IMR-90 (cell line): Measurements from ENCODE around the gene PGBD5. TPM values are rescaled to one million over a fixed set of nuclear protein-coding genes. Genes with fewer than 3 reads are reported as not detected.
"Not testable (repeated sequence)": the region's sequence is repeated elsewhere in the genome, so short reads cannot be mapped to it uniquely, and the experiment has no call there.

ENCODE experiments used
- ATAC-seq: fragments of 200-7000 bp; cut with Tn5 transposase; 2 replicates; pipeline ENCODE4 v1.9.1; 2020; ENCODE audit warnings: low read depth, mild to moderate bottlenecking, moderate library complexity
- BruUV-seq: library from RNA; stranded (reverse); fragments of 400-500 nt; replicated peaks from 2 replicates; lab custom pipeline; 2021; lab: Mats Ljungman, UMichigan
- CTCF ChIA-PET: fragments of 300-600 bp; formaldehyde crosslinking; extraction: SDS; loops from one replicate; lab custom pipeline; 2021; ENCODE audit warnings: antibody characterized with exemption; lab: Yijun Ruan, JAX
- POLR2A ChIA-PET: fragments of 300-600 bp; sonication (Branson Sonifier 250); formaldehyde crosslinking; loops from one replicate; lab custom pipeline; 2022; ENCODE audit warnings: antibody characterized with exemption; ENCODE audit not compliant: unreplicated experiment; lab: Charles Lee
- DNase-seq: peaks from one replicate; pipeline ENCODE4 v3.0.0; 2013
- H2AFZ ChIP-seq: replicated peaks from 2 replicates; pipeline ENCODE3; 2013; ENCODE audit warnings: low read length, mild to moderate bottlenecking; ENCODE audit not compliant: poor library complexity
- H2AK5ac ChIP-seq: 2 replicates; pipeline ENCODE4 v1.6.1; 2013; ENCODE audit warnings: low read depth, low read length, inconsistent platforms
- H2AK9ac ChIP-seq: replicated peaks from 2 replicates; pipeline ENCODE3; 2013; ENCODE audit warnings: mild to moderate bottlenecking, low read depth, low read length, moderate library complexity; ENCODE audit not compliant: poor library complexity
- H2BK120ac ChIP-seq: 2 replicates; pipeline ENCODE4 v1.6.1; 2013; ENCODE audit warnings: low read depth, low read length, inconsistent platforms
- H2BK15ac ChIP-seq: 3 replicates; pipeline ENCODE4 v1.6.1; 2013; ENCODE audit warnings: low read depth, low read length, inconsistent platforms
- H2BK20ac ChIP-seq: 2 replicates; pipeline ENCODE4 v1.6.1; 2013; ENCODE audit warnings: low read depth, mild to moderate bottlenecking, inconsistent platforms, low read length, moderate library complexity
- H2BK5ac ChIP-seq: 2 replicates; pipeline ENCODE4 v1.6.1; 2013; ENCODE audit warnings: mild to moderate bottlenecking, low read depth, low read length, inconsistent platforms; ENCODE audit not compliant: poor library complexity, severe bottlenecking
- H3K14ac ChIP-seq: replicated peaks from 2 replicates; pipeline ENCODE4 v1.6.1; 2013; ENCODE audit warnings: low read depth, low read length, inconsistent platforms
- H3K18ac ChIP-seq: 2 replicates; pipeline ENCODE4 v1.6.1; 2013; ENCODE audit warnings: low read depth, low read length, control low read depth
- H3K23ac ChIP-seq: 2 replicates; pipeline ENCODE4 v1.6.1; 2013; ENCODE audit warnings: low read depth, low read length, inconsistent platforms
- H3K27ac ChIP-seq: 2 replicates; pipeline ENCODE4 v1.5.1; 2013; ENCODE audit warnings: mild to moderate bottlenecking, control low read depth, low read length; ENCODE audit not compliant: insufficient read depth
- H3K27me3 ChIP-seq: 2 replicates; pipeline ENCODE4 v1.6.1; 2013; ENCODE audit warnings: low read length; ENCODE audit not compliant: control insufficient read depth, insufficient read depth
- H3K36me3 ChIP-seq: 2 replicates; pipeline ENCODE4 v1.6.1; 2013; ENCODE audit warnings: low read length, mixed read lengths; ENCODE audit not compliant: control insufficient read depth, insufficient read depth
- H3K4ac ChIP-seq: 2 replicates; pipeline ENCODE4 v1.6.1; 2013; ENCODE audit warnings: low read depth, low read length, inconsistent platforms
- H3K4me1 ChIP-seq: 2 replicates; pipeline ENCODE4 v1.6.1; 2013; ENCODE audit warnings: low read length, mixed read lengths; ENCODE audit not compliant: control insufficient read depth, insufficient read depth
- H3K4me2 ChIP-seq: 2 replicates; pipeline ENCODE4 v1.6.1; 2013; ENCODE audit warnings: low read depth, mild to moderate bottlenecking, control low read depth, low read length, moderate library complexity
- H3K4me3 ChIP-seq: 2 replicates; pipeline ENCODE4 v1.5.1; 2013; ENCODE audit warnings: low read depth, mild to moderate bottlenecking, control low read depth, low read length, moderate library complexity; ENCODE audit not compliant: insufficient read depth
- H3K56ac ChIP-seq: 2 replicates; pipeline ENCODE4 v1.6.1; 2013; ENCODE audit warnings: low read length, inconsistent platforms; ENCODE audit not compliant: insufficient read depth; ENCODE audit errors: extremely low read depth
- H3K79me1 ChIP-seq, 2 experiments: 2 replicates each; pipeline ENCODE4 v1.6.1; 2013; ENCODE audit warnings: low read length in 2 of 2, inconsistent platforms in 1 of 2, low read depth in 1 of 2
- H3K9ac ChIP-seq: 2 replicates; pipeline ENCODE4 v1.6.1; 2013; ENCODE audit warnings: low read depth, low read length, control low read depth
- H3K9me1 ChIP-seq: 2 replicates; pipeline ENCODE4 v1.6.1; 2013; ENCODE audit warnings: low read length, inconsistent platforms; ENCODE audit not compliant: insufficient read depth
- H3K9me3 ChIP-seq: 2 replicates; pipeline ENCODE4 v1.6.1; 2013; ENCODE audit warnings: low read length; ENCODE audit not compliant: control insufficient read depth, insufficient read depth
- H4K20me1 ChIP-seq: 2 replicates; pipeline ENCODE4 v1.6.1; 2013; ENCODE audit warnings: low read length, inconsistent platforms; ENCODE audit not compliant: insufficient read depth
- H4K5ac ChIP-seq: 2 replicates; pipeline ENCODE4 v1.6.1; 2013; ENCODE audit warnings: mild to moderate bottlenecking, low read depth, low read length, control low read depth
- H4K8ac ChIP-seq, 2 experiments: 2 replicates each; pipeline ENCODE4 v1.6.1; 2013; ENCODE audit warnings: low read depth in 2 of 2, low read length in 2 of 2, control low read depth in 1 of 2, inconsistent platforms in 1 of 2
- H4K91ac ChIP-seq: 2 replicates; pipeline ENCODE4 v1.6.1; 2013; ENCODE audit warnings: low read depth, low read length, inconsistent platforms; ENCODE audit not compliant: insufficient read depth
- WGBS, 2 experiments: methylation state at CpG; one replicate each; pipeline versions ENCODE4 v1.1.5 to v1.1.7; 2013; ENCODE audit warnings: missing lambda C conversion rate in 2 of 2; ENCODE audit not compliant: insufficient read length in 1 of 2; ENCODE audit errors: extremely low coverage in 2 of 2; 5-methylcytosine and 5-hydroxymethylcytosine counted together
- dilution Hi-C: fragments of 300-500 bp; cut with HindIII; formaldehyde crosslinking; loops from one replicate; pipeline ENCODE4 v1.14.3; 2018; ENCODE audit warnings: low sequenced_read_pairs; ENCODE audit not compliant: unreplicated experiment
- in situ Hi-C: fragments of 300-500 bp; cut with MboI; formaldehyde crosslinking; loops from 3 replicates; pipeline ENCODE4 v1.14.3; 2019; ENCODE audit warnings: low sequenced_read_pairs, inconsistent platforms, mixed read lengths
- intact Hi-C: fragments of 100-400 bp; cut with micrococcal nuclease; formaldehyde crosslinking; loops from 2 replicates; pipeline ENCODE4 v1.10.0; 2022
- polyA plus RNA-seq, 3 experiments: library from polyadenylated mRNA; depleted of rRNA; stranded (reverse); fragments of >200 nt; gene quantifications; 2 replicates each; pipeline ENCODE4 v1.2.3, GENCODE V29; 2012; ENCODE audit warnings: low replicate concordance in 1 of 3
- total RNA-seq: library from RNA; depleted of rRNA; stranded (reverse); fragments of >200 nt; gene quantifications from 2 replicates; pipeline ENCODE4 v1.2.3, GENCODE V29; 2012

Gene PGBD5
- total and polyA plus RNA-seq, 2 of the 4 experiments (the other 2 are of a cell fraction), result 0.18 to 0.36 TPM

- H2BK120ac ChIP-seq, H3K4ac ChIP-seq, H3K9ac ChIP-seq, H2BK20ac ChIP-seq, H2BK15ac ChIP-seq, in situ Hi-C loops, H3K27me3 ChIP-seq, DNase-seq, H3K9me1 ChIP-seq, H3K4me2 ChIP-seq, ATAC-seq, H4K8ac ChIP-seq, H3K27ac ChIP-seq, POLR2A ChIA-PET, H3K79me1 ChIP-seq, H3K4me1 ChIP-seq, H3K14ac ChIP-seq, H3K36me3 ChIP-seq, H2AK5ac ChIP-seq, H2BK5ac ChIP-seq, H2AK9ac ChIP-seq, BruUV-seq, dilution Hi-C loops, H2AFZ ChIP-seq, H3K18ac ChIP-seq, CTCF ChIA-PET, H3K9me3 ChIP-seq, H4K5ac ChIP-seq, intact Hi-C loops, H3K23ac ChIP-seq, H4K91ac ChIP-seq, H3K56ac ChIP-seq, H3K4me3 ChIP-seq, H4K20me1 ChIP-seq: not testable (repeated sequence)
- WGBS, 2 experiments, result 33% methylated on average over 1 of the region's 11 CpGs; no CpG with 5 or more reads in 1 of the 2 experiments
Measured at GRCh38 chr1:230406727-230407126, 19.4 kb downstream of the PGBD5 start.
